ENCODE data around the gene ARFGEF3.
"Not testable (repeated sequence)": the region's sequence is repeated elsewhere in the genome, so short reads cannot be mapped to it uniquely, and the experiment has no call there.

The ARFGEF3 gene

DNA sequence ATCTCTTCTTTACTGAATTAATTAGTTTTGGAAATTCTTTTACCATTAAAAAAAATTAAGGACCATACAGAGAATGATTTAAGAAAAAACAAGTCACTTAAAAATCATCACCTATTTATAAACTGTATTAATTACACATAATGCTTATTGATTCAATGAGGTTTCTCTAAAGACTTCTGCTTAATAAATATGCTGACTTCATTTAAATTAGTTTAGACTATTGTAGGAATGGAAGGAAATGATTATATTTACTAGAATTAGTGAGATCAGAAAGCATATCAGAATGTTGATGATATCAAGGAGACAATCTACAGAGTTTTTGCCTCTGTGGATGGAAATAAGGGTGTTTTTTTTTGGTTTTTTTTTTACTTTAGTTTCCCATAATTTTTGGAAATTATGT lies 181.4 kb downstream of the ARFGEF3 start:
- DNase-seq: no peak

DNA sequence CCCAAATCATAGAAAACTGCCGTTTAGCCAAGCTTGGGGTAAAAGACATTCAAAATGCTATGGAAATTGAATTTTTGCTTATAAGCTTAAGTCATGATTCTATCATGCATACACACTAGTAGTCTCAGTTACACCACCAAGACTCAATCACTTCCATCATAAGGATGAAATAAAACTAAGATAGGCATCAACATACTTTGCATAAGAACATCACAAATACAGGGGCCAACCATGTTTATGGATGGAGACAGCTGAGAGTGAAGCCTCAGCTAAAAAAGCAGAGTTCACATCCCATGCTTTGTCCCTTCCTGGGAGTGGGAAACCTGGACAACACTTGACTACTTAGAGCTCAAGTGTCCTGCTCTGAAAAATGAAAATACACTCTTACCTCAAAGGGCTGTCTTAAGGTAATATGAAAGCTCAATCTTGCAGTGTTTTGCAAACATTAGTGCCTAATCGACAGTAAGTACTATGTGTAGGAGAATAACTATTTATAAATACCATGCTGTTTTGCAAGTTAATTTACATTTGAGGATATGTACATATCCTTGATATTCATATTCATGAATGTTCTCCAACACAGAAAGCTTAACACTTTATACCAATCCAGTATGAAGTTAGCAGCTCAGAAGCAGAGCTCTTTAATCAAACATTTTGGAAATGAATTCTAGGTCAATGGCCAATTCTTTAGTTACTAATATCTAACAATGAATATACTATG lies 184.0 kb downstream of the ARFGEF3 start:
- DNase-seq: no peak

DNA sequence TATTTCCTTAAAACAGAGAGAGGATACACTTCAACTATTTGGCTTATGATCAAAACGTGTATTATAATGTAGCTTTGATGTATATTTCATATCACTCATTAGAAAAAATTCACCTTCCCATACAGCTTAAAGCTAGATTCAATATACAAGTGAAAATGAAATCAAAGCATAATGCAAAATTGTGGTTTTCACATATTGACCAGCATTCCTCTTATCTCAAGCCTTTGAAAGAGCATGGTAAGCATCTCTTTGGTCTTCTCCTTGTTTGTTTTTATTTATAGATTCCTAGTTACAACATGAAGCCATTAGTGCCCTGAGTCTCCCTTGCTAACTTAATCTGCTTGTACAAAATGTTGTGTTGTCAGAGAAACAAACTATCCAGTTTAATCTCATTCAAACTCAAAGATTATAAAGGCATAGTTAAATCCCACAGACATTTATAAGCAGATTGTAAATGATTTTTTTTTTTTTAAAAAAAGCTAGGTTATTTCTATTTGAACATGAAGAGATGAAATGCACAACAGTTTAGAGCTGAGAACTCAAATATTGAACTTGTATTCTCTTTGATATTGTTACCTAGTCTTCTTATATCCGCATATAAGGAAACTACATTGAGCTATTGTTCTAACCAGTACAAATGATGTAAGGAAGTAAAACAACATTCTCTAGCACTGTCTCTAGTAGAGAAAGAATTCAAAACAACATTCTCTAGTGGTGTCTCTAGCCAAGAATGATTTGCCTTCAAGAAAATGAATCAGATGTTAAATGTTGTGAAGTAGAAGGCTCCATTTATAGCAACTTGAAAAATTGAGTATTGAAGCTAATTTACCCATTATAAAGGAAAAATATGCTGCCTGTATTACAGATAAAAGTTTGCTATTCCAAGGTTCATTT lies 184.8 kb downstream of the ARFGEF3 start:
- DNase-seq: no peak

DNA sequence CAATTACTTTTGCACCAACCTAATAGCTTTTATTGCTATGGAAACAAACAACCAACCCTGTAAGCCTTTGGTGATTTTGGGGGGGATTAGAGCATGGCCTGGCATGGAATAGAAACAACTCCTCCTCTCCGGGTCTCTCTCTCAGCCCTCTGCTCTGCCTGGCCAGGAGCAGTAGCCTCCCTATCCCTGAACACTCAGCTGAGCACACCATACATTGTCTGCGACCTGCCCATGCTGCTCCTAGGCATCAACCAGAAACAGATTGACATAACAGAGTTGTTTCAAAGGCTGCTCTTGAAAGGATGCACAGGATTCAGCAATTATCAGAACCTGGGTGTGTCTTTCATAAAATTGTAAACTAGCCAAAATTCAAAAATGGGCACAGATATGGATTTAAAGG lies 186.1 kb downstream of the ARFGEF3 start:
- DNase-seq: no peak

DNA sequence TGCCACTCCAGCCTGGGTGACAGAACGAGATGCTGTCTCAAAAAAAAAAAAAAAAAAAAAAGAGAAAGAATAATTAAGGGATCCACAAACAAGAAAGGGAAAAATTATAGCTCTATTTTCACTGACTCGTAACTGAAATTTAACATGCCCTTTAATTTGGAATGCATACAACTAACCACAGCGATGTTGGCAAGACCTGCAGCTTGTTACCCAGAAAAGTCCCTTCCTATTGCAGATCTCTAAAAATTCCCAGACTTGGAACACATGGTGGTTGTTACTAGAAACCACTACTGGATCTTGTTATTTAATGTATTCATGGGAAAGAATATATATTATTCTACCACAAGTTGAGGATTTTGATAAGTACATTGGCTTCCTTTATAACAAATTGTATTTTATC lies 188.2 kb downstream of the ARFGEF3 start:
- DNase-seq: no peak

DNA sequence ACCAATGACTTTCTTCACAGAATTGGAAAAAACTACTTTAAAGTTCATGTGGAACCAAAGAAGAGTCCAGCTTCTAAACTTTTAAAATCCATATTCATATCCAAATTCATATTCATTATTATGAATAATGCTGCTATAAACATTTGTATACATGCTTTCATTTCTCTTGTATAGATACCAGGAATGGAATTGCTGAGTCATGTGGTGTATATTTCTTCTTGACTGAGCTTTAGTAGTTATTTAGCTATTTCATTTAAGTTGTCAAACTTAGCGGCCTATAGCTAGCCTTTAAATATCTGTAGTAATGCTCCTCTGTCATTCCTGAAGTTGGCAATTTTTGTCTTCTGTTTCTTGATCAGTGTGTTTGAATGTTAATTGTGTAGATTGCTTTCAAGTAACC lies 196.2 kb downstream of the ARFGEF3 start:
- no peak for DNase-seq

DNA sequence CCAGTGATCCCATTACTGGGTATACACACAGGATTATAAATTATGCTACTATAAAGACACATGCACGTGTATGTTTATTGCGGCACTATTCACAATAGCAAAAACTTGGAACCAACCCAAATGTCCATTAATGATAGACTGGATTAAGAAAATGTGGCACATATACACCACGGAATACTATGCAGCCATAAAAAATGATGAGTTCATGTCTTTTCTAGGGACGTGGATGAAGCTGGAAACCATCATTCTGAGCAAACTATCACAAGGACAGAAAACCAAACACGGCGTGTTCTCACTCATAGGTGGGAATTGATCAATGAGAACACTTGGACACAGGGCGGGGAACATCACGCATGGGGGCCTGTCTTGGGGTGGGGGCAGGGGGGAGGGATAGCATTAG lies 206.9 kb downstream of the ARFGEF3 start:
- DNase-seq: not testable (repeated sequence)

DNA sequence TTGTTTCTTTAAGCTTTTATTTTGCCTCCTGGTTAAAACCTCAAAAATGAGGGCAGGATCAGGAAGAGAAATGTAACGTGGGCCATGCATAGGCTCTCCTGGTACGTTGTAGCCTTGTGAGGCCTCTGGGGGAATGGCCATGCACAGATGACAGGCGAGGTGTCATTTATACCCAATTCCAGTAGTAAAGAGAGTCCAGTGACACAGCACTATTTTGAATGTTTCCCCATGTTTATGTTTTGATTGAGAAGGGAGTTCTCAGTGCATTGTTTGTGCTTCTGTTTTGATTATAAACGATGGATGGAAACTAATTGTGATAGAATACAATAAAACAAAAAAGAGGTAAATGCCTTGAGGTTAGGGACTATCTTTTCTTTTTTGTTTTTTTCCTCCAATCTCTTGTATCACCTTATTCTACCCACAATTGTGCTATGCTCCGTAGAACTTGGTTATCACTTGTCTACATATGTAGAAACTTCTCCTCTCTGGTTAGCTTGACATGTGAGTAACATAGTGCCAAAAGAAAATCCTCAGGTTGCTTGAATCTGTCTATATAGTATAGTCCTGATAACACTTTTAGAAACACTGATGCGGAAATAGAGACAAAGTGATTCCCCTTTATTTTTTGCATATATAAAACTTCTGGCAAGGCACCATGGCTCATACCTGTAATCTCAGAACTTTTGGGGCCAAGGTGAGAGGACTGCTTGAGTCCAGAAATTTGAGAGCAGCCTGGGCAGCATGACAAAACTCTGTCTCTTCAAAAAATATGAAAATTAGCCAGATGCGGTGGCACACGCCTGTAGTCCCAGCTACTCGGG lies 209.1 kb downstream of the ARFGEF3 start:
- DNase-seq: no peak

DNA sequence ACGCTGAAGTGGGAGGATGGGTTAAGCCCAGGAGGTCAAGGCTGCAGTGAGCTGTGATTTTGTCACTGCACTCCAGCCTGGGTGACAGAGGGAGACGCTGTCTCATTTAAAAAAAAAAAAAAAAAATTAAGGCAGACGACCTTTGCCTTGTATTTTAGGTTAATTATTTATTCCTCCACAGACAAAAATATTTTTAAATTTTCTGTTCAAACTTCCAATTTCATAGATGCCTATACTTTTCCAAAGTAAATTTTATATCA lies 209.6 kb downstream of the ARFGEF3 start:
- no peak for DNase-seq

DNA sequence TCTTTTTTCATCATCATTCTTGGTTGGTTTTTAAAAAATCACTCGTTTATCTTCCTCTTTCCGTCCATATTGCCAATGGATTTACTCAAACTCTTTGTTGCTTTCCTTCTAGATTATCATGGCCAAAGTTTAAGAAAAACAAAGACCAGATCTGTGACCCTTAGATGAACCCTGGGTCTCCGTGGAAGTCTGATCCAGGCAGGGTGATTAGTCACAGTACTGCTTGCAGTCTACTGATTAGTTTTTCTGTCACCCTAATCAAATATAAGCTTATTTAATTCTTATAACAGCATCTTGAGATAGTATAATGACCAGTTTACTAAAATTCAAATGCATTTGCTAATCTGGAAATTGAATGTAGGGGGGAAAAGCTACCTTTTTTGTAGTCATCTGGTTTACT lies 210.0 kb downstream of the ARFGEF3 start:
- DNase-seq: no peak

DNA sequence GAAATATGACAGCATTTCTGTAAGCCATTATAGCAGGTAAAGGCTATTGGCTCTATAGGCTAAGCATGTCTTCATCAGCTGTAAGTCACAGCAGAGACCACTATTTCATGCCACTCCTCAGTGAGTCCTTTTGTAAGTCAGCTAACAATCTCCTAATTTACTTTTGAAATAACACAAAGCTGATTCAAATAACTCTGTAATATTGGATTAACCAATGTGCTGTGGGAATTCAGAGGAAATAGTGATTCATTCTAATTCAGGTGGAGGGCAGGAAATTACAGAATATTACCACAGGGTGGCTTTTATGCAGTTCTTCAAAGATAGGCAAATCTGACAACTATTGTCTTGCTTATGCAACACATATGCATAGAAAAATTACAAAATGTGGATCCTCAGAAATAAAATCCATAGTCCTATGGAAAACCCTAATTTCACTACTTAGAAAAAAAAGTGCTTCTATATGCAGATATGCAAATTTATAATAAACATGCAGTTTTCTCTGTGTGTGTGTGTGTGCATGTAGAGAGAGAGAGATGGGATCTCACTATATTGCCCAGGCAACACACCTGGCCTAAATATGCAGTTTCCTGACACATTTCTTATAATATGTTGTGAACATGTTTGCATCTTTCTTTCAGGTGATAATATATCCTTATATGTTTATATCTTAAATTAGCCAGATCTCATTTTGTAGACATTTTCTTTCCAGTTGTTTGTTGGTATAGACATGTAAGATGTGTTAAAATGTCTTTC lies 211.1 kb downstream of the ARFGEF3 start:
- DNase-seq: no peak

DNA sequence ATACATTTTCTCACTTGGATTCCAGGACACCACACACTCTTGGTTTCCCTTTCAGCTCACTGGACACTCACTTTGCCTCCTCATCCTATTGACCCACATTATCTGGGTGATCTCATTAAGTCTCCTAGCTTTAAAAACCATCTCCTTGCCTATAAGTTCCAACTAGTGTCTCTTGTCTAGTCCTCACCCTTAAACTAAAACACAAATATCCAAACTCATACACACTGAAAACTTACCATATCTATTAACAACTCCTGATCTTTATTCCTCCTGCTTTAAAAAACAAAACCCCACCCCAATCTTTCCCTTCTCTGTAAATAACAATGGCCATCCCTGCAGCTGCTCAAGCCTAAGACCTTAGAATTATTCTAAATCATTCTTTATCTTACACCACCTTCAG lies 212.5 kb downstream of the ARFGEF3 start:
- no peak for DNase-seq

DNA sequence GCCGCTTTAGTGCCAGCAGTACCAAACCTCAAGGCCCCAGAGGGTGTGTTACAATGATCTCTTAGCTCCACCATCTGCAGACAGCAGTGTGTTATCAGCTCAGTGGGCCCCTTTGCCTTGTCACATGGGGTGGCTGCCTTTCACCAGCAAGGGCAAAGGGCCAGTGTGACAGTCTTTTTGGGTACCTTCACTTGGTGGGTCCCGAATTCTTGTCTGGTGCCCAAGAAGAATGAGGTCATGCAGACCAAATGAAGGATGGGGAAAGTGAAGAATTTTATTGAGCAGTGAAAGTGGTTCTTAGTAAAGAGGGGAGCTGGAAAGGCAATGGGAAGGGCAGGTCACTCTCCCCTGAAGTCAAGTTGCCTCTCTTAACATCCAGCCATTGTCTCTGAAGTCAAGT lies 213.1 kb downstream of the ARFGEF3 start:
- no peak for DNase-seq

DNA sequence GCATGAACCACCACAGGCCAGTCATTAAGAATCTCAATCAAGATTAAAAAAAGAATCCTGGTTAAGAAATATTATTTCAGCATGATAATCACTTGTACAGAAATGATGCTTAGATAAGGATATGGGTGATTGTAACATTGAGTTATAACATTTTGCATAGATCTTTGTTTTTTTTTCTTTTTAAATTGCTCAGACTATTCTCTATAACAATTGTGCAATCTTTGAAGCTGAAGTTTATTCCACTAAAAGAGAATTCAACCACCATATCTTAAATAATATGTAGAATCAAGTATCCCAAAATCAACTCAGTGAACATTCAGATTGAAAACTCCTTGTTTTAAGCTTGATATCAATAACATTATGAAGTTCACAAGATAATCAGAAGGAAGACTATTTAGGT lies 215.3 kb downstream of the ARFGEF3 start:
- no peak for DNase-seq

DNA sequence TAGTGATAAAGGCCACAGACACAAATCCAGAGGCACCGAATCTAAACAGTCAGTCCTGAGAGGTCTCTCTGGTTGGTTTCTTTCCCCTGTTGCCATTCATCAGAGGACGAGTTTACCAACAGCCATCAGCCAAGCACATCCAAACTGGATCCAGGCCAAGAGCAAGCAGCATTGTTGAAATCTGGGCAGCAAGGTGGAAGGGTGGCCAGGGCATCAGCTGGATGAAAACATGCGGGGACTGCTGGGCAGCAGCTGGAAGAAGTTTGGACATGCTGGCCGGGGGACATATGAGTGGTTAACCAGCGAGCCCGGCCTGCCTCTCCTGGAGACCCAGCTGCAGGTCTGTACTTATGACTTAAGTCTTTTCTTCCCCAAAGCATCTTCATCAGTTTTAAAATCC lies 216.1 kb downstream of the ARFGEF3 start, which contains the start of gene SMIM28:
Gene SMIM28, plus strand, starts transcription at position 62 of the 400 bp plus-strand sequence. Its CDS starts 168 bp downstream, at position 230.
- peak in 1 of 56 donors; percentile 20 for DNase-seq

DNA sequence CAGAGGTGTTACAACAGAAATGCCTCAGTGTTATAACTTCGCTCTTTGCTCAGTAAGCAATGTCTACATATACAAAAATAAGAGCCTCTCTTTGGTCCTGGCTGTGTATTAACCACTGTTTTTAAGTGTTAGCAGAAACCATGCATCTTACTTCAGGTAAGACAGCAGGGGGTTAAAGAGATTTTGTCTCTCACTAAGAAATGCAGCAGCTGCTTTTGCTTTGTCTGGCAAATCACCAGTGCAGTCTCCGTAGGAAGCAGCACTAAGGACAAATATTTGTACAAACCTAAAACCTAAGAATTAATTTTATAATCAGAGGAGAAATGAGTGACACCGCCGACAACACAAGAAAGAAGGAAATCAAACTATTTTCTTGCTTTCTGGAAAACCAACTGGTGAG lies 216.7 kb downstream of the ARFGEF3 start:
- DNase-seq: no peak

DNA sequence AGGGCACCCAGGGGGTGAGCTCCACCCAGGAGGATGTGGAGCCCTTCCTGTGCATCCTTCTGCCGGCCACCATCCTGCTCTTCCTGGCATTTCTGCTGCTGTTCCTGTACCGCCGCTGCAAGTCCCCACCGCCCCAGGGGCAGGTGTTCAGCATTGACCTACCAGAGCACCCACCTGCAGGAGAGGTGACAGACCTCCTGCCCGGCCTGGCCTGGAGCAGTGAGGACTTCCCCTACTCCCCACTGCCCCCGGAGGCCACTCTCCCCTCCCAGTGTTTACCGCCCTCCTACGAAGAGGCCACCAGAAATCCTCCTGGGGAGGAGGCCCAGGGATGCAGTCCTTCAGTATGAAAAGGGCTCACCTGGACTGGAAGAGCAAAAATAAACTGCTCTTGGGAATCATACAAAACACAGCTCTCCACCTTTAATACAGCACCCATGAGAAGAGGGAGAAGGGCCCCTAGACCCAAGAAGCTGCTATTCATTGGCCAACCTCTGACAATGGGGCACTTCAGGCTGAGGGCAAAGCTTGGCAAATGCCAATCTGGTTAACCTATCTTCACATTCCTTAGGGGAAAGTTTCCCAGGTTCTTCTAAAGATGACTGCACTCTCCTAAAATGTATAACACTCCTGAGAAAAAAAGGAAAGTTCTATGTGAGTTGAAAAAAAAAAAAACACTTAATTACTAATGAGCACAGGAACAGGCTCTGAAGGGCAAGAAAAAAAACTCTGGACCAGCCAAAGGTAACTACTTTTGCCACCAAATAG lies 220.9 kb downstream of the ARFGEF3 start:
- DNase-seq: no peak

DNA sequence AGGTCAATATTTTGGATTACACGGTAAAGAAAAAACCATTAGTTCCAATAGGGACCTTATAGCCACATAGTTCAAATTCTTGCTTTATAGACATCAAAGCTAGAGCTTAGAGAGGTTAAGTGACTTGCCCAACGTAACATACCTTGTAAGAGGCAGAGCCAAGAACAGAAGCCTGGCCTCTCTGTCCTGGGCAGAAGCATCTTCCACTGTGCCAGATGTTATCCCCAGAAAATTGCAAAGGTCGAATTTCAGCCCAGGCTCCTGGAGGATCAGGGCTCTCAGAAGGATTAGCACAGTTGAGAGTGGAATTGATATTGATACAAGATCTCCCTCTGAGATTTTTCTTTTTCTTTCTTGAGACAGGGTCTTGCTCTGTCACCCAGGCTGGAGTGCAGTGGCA lies 222.0 kb downstream of the ARFGEF3 start:
- DNase-seq: no peak

DNA sequence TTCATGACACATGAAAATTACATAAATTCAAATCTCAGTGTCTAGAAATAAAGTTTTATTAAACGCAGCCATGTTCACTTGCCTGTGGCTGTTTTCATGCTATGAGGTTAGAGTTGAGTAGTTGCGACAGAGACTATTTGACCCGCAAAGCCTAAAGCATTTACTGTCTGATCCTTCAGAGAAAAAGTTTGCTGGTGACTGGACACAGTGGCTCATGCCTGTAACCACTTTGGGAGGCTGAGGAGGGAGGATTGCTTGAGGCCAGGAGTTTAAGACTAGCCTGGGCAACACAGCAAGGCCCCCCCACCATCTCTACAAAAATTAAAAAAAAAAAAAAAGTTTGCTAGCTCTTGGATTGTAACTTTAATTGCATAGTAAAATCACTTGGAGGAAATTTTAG lies 225.2 kb downstream of the ARFGEF3 start:
- DNase-seq: no peak

DNA sequence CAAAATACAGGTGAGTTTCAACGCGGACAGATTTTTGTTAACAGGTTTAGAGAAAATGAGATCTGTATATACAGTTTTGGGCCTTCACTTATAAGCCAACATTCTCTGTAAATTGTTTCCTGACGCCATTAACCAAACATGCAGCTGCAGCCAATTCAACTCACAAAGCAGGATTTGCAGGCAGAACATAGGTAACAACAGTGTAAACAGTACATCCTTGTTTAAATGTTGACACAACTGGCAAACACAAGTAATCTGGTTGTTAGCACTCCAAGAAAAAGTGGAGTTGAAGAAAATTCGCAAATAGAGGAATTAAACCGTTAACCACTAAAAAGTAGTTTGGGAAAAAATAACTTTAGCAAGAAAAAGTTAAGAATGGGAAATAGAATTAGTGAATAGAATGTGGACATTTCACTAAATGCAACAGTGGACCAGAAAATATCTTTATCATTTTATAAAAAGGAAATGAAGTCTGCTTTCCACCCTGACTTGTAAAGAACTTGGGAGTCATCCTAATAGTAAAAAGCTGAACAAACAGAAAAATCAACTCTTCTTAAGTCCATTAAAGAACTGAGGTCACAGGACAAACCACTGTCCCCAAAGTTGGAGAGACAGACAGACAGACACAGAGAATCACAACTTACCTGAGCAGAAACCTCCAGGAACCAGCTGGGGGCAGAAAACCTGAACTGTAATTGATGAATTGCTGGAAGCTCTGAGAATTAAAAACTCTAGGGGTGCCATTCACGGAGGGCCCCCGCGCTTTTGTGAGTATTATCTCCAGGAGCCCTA lies 226.0 kb downstream of the ARFGEF3 start:
- DNase-seq: no peak
